Dedifferentiated amniotic fluid mesenchymal stem cell (primary cell): ENCODE measurements around the gene ADAMTS19.

Experiments
- DNase-seq: peaks from one replicate; pipeline ENCODE4 v3.0.0-alpha.2; 2016; ENCODE audit errors: extremely low spot score

Gene ADAMTS19

DNA sequence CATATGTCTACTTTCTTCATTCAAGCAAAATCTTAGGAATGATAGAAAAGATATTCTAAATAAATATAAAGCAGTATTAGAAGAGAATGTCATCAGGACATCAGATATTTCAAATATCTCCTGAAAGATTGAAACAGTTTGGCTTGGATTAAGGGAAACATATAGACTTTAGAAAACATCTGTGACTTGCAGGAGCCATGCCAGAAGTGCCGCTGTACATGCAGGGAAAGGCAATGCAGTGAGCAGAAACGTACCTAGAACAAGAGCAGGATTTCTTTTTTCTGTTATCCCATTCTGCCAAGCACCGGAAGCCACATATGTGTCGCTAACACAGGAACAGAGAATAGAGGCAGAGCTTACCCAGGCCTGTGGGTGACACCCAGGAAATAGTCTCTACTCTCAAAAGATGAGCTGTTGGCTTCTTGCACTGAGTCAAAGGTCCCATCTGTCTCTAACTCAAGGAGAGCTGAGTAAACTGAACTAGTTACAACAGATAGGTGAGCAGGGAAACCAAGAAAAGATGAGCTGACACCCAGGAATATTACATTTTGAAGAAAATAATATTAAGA, 5.8 kb downstream of the ADAMTS19 start:
- DNase-seq = no peak

- DNase-seq = no peak
Observed at GRCh38 chr5:129474544-129474943, 14.4 kb downstream of the ADAMTS19 start.

GRCh38 chr5:129476751-129477150, 16.7 kb downstream of the ADAMTS19 start:
- DNase-seq = no peak

- no peak for DNase-seq
Observed at GRCh38 chr5:129477532-129477931, 17.4 kb downstream of the ADAMTS19 start.

GRCh38 chr5:129481161-129481560, 21.1 kb downstream of the ADAMTS19 start:
- DNase-seq = no peak

GRCh38 chr5:129496421-129496820, 36.3 kb downstream of the ADAMTS19 start:
- DNase-seq = no peak

GRCh38 chr5:129496864-129497595, 36.9 kb downstream of the ADAMTS19 start:
- DNase-seq = no peak

- DNase-seq = no peak
Observed at GRCh38 chr5:129499208-129499852, 39.2 kb downstream of the ADAMTS19 start.

- DNase-seq = no peak
Observed at GRCh38 chr5:129500101-129500500, 40.0 kb downstream of the ADAMTS19 start.

- DNase-seq = peak; percentile 58
Observed at GRCh38 chr5:129506086-129506485, 46.0 kb downstream of the ADAMTS19 start.

- DNase-seq = no peak
Observed at GRCh38 chr5:129506950-129507349, 46.9 kb downstream of the ADAMTS19 start.

GRCh38 chr5:129507527-129507926, 47.4 kb downstream of the ADAMTS19 start:
- no peak for DNase-seq

DNA sequence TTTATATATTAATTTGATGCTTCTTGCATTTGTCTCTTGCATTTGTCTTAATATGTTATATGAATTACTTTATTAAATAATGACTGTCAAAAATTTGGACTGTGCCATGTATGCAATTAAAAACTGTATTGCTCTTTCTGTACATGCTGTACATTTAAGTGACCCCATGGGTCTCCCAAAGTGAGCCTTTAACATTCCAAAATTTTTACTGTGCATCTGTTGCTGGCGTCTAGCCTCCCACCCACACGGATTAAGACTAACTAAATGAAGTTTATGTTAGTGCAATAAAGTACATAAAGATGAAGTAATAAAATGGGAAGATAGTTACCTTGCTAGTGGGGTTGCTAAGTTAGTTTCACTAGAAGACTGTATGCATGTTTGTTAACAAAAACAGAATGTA, 48.5 kb downstream of the ADAMTS19 start:
- DNase-seq = no peak

GRCh38 chr5:129509363-129509975, 49.4 kb downstream of the ADAMTS19 start:
- DNase-seq = no peak

GRCh38 chr5:129511291-129511690, 51.2 kb downstream of the ADAMTS19 start:
- no peak for DNase-seq

GRCh38 chr5:129541051-129541450, 81.0 kb downstream of the ADAMTS19 start:
- DNase-seq = no peak

GRCh38 chr5:129541648-129542251, 81.7 kb downstream of the ADAMTS19 start:
- DNase-seq = no peak

GRCh38 chr5:129547137-129547536, 87.0 kb downstream of the ADAMTS19 start:
- DNase-seq = no peak

DNA sequence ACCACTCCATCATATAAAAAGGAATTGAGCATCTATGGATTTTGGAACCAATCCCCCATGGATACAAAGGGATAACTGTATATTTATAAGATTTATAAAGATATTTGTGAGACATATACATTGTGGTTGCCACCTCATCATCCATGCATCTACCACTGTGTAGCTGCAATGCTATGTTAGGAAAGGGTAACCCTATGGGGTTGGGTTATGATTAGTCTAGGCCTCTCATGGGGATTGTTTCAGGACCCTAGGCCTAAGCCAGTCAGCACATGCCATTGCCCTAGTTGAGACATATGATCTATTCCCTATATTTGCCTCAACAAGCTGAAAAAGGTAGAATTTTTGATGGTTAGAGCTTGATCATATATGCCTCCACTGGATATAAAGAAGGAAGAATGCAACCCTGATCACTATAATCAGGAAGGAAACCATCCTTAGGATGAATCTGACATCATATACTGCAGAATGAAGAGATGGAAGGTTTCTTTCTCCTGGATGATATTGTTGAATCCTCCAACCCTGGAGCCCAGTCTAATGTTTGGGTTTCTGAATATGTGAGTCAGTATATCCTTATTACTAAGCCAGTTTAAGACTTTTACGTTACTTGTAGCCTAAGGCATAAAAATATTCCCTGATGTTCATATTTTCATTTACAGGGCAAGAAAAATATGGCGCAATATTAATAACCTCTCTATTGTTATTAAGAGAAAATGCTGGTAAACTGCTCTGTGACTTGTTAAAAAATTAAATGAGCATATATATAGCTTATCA, 94.2 kb downstream of the ADAMTS19 start:
- DNase-seq = no peak

GRCh38 chr5:129563585-129563984, 103.5 kb downstream of the ADAMTS19 start:
- DNase-seq = no peak

DNA sequence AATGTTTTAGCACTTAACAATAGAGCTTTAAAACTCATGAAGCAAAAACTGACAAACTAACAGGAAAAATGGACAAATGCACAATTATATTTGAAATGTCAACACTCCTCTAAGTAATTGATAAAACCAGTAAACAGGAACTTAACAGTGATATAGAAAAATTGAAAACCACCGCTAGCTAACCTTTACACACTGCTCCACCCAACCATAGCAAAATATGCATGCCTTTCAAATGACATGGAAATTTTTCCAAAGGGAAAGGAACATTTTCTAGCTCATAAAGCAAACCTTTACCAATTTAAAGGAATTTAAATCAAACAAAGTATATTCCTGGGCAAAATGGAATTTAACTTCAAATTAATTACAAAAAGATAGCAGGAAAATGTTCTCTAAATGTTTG, 109.2 kb downstream of the ADAMTS19 start:
- DNase-seq = no peak

DNA sequence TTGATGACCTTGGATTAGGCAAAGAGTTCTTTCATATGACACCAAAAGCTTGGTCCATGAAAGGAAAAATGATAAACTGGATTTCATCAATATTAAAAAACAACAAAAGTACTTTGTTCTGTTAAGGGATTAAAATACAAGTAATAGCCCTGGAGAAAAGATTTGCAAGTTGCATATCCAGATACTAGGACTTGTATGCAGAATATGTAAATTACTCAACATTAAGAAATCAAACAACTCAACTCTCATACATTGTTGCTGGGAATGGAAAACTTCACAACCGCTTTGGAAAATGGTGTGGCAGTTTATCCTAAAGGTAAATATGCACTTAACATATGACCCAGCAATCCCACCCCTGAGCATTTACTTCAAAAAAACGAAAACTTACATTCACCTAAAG, 112.0 kb downstream of the ADAMTS19 start:
- no peak for DNase-seq
